ENCODE results near the gene SLC41A3.

SLC41A3 gene

DNA sequence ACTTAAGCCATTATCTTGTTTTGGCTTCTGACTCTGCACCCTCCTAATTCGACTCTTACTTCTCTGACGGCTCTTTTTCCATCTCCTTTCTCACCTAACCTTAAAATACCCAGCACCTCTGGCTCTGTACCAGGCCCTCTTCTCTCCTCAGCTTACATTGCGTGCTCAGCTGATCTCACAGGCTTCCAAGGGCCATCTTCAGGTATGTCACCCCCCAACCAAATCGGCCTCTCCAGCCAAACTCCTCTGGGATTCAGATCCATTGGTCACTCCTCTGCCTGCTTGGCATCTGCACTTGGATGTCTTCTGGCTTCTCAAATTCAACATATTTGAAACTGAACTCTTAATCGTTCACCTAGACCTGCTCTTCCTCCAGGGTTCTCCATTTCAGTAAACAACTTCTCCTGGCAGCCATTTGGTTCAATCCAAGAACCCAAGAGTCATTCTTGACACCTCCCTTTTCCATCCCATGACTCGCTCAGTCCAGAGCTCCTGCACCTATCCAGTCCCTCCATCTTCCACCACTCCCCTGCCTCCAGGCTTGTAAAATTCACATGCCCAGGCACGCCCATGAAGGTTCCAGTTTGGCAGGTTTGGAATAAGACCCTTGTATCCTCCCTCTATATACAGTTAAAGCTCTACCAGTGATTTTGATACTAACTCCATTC is 35.2 kb upstream of the SLC41A3 start:
- no peak for DNase-seq

DNA sequence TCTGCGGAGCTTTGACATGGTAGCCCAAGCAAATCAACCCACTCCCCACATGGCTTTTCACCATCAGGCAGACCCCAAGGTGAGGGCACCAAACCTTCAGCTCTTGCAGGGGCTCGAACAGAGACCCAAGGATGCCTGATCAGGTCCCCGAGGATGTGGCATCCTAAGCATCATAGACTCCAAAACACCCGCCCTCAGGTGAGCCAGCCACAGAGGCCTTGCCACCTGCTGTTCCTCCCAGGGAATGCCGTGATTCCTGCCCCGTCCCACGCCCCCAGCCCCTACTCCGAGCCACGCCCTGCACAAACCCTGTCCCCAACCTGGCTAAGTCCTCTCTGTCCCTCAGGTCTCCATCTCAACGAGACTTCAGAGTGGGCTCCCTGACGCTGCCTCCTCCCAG is 34.7 kb upstream of the SLC41A3 start:
- no peak for DNase-seq

DNA sequence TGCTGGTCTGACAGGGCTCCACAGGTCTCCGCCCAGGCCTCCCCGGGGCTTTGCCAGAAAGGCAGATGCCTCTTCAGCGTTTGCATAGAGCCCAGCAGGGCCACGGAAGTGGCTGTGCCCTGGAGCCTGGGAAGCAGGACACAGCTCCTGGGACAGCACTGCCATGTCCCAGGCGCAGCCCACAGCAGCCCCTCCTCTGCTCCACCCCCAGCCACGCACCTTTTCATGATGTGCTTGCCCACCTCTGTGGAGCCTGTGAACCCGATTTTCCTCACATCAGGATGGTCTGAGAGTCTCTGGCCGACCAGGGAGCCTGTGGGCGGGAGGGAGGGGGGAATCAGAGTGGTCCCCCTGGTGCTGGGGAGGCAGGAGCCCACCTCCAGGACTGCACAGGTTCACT is 33.9 kb upstream of the SLC41A3 start:
- DNase-seq = no peak

DNA sequence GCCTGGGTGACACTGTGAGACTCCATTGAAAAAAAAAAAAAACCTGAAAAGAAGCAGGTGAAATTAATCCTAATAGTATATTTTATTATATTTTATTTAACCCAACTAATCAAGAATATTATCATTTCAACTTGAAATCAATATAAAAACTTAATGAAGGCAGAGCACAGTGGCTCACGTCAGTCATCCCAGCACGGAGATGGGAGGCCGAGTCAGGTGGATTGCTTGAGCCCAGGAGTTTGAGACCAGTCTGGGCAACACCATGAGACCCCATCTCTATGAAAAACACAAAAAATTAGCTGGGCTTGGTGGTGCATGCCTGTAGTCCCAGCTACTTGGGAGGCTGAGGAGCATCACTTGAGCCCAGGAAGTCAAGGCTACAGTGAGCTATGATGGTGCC is 33.3 kb upstream of the SLC41A3 start:
- DNase-seq = no peak

GRCh38 chr3:126116526-126116925 is 32.6 kb upstream of the SLC41A3 start:
- no peak for DNase-seq

GRCh38 chr3:126114443-126115386 is 30.8 kb upstream of the SLC41A3 start:
- no peak for DNase-seq

GRCh38 chr3:126113733-126114442 is 30.0 kb upstream of the SLC41A3 start:
- no peak for DNase-seq

DNA sequence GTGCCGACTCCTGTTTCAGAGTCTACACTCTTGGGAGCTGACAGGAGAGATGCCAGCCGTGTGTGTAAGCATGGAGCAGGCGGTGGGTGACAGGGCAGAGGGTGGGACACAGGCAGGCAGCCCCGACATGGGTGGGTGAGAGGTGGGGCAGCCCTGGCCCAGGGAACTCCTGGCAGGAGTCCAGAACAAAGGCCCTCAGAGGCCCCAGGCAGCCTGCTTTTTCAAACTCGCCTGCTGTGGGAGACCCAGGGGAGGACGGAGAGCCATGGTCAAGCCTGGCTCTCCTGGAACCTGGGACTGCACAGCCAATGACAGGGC is 29.3 kb upstream of the SLC41A3 start:
- DNase-seq = no peak

- DNase-seq = no peak
These were observed 28.8 kb upstream of the SLC41A3 start for GRCh38 chr3:126112531-126113237.

DNA sequence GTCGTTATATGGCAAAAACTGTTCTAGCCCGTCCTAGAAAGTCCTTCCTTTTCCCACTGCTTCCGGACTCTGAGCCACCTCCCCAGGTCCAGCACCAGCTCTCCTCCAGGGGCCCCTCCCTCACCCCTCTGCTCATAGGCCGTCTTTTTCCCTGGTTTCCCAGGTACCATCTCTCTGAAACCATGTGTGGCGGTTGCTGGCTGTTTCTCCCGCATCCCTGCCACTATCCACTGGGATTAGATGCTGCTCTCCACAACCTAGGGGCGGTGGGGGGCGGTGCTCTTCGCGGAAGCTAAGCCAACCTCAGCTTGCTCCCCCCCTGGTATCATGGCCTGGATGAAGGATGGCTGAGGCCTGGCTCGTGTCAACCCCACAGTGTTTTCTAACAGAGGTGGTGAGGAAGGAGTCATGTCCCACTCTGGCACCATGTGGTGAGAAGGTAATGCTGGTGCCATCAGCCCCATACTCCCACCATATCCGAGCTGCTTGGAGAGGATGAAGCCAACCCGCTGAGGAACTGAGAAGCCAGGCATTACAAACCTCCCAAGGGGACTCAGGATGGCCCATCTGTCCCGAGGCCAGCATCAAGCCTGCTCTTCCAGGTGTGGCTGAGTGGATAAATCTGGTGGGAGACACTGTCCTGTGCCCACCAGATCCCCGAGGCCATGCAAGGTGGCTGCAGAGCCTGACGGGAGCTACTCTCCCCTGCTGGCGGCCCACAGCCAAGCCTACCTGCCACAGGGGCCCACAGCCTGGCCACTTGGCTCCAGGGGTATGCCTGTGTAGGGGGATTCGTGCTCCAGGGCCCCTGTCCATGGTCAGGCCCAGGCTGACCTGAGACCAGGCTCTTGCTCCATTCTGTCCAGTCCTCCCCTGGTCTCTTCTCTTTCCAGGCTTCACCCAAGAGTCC is 27.9 kb upstream of the SLC41A3 start:
- no peak for DNase-seq

- no peak for DNase-seq
These were observed 27.2 kb upstream of the SLC41A3 start for GRCh38 chr3:126111126-126111551.

- DNase-seq = no peak
These were observed 26.7 kb upstream of the SLC41A3 start for GRCh38 chr3:126110431-126111125.

- no peak for DNase-seq
These were observed 25.9 kb upstream of the SLC41A3 start for GRCh38 chr3:126109880-126110235.

DNA sequence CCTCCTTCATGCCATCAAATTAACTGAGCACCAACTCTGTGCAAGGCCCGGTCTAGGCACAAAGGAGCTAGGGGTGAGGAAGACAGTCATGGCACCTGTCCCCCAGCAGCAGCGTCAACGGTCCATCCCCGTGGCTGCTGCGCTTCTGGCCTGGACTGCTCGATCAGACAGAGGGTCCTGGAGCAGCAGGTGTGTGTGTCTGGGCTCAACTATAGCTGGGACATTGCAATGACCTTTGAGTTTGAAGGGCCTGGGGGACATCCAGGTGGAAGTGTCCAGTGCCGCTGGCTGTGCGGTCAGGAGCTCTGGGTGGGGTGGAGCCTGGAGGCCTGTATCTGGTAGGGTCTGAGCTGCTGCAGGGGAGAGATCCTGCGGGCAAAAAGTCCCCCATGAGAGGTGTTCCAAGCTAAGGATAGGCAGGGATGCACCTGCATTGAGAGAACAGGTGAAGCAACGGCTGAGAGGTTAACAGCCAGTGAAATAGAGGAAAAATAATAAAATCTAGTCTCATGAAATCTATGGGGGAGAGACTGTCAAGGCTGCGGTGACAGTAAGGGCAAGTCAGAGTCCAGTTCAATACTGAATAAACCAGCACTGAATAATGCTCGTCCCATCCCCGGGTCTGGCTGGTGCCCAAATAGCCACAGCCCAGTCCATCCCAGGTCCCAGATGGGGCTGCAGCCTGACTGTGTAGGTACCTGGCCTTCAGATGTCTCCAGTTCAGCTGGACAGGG is 25.4 kb upstream of the SLC41A3 start:
- DNase-seq = no peak

DNA sequence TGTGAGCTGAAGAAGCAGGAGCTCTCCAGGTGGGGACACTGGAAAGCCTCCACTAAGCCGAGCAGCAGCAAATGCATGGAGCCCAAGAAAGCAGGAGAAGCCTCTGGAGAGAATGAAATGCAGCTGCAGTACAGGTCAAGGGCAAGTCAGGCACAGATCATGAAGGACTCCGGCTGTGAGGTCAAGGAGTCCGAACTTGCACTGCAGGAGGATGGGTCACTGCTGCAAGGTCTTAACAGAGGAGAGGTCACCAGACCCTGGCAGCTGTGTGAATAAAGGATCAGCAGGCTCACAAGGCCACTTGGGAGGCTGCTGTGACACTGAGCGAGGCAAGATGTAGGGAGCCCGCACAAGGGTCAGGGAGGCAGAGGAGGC is 24.7 kb upstream of the SLC41A3 start:
- DNase-seq = no peak

DNA sequence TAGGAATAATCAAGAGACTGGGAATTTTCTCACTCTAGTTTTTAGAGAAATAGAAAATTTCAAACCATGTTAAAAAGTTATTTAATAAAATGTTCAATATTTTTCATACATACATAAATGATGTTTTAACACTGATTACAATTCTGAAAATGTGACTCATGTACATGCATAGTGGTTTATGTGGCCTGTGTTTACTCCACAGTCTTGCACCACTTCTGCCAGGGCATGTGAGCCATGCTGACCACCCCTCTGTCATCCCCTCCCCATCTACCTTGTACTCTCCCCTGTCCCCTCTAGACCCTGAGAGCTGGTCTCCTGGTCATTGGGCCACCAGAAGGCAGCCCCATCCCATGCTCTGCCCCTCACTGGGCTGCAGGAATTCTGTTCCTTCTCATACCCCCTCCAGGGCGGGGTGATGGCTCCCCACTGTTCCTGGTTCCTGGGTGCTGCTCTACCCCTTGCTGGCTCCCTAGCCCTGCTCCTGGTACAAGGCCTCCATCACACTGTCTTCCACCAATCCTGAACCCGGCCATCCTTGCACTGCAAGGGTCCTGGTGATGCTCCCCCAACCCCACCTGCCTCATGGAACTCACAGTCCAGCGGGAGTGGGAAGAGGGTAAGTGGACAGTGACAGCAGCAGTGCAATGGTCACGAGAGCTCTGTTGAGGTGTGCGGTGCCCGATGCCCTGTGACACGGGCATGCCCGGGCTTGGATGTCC is 24.2 kb upstream of the SLC41A3 start:
- DNase-seq = no peak

DNA sequence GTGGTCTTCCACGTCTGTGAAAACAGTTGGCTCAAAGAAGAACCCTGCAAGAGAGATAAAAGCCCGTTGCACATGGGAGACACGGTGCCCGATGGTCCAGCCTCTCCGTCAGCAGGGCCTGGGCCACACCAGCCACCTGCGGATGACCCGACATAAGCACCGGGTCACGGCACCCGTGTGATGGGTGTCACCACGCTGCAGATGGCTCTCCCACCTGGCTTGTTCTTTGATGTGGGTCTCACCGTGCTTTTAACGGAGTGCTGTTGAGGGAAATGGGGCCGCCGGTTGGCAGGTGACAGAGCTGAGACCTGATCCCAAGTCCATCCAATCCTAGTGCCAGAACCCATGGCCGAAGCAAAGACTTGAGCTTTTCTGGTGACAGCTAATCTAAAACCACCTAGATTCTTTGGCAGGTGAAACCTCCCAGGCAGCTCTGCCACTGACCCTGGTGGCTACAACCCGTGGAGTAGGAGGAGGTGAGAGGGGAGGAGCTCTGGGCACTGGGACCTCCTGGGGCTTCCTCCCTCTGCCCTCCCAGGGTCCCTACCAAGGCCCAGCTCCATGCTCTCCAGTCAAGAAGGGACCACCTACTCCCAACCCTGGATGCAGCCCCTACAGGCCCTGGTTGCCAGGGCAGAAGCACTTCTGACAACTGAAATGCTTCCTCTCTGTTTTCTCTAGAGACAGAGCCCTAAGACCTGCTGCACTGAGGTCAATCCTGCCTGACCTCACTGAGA is 23.4 kb upstream of the SLC41A3 start:
- DNase-seq = no peak

DNA sequence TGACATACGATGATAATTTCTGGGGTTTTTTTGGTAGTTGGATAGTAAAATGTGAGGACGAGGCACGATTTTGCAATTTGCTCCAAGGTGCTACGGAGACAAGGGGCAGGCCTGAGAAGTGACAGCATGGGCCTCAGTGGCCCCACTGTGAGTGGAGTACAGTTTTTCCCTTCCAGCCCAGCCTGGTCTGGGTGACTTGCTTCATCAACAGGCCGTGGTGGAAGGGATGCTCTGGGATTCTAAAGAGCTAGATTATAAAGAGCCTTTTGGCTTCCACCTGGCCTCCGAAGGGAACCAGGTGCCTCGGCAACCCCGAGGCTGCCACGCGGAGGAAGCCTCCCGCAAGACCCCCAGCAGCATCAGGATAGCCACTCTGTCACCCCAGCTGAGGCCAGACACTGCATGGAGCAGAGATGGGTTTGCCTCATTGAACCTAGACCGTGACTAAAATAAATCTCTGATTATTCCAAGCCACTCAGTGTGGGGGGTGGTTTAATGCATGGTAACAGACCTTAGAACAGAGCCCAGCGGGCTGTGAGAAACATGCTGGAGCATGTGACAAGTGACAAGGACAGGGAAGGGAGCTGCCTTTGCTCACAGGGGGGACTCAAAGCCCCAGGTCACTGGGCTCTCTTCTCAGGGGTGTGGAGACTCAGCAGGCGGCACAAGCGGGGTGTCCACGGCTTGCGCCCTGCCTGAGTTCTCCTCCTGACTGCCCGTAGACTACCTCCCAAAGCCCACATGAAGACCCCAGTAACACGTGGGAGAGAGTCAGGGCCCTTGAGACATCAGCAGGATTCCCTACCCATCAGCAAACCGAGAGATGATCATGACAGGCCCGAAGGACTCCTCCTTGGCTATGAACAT is 22.6 kb upstream of the SLC41A3 start:
- DNase-seq = no peak
